Uterus (tissue), 4 donors: Measurements from ENCODE around the gene C10orf53. TPM values are rescaled to one million over a fixed set of nuclear protein-coding genes. Genes with fewer than 3 reads are reported as not detected.
"Not testable (repeated sequence)": the region's sequence is repeated elsewhere in the genome, so short reads cannot be mapped to it uniquely, and the experiment has no call there.

Experiments used
- DNase-seq, 2 donors: peaks; one replicate each; pipeline ENCODE4 v3.0.0-alpha.2; 2019 to 2020
- H3K27ac ChIP-seq, 2 donors: fragments of 200-600 bp; sonication (generic); 1 replicate in 1 of 2; 2 replicates in 1 of 2; pipeline ENCODE4 v1.5.1; 2016 to 2018
- H3K27me3 ChIP-seq, 2 donors: fragments of 200-600 bp; sonication (generic); one replicate each; pipeline ENCODE4 v1.5.1; 2018 to 2019; ENCODE audit warnings: control low read depth in 1 of 2
- H3K36me3 ChIP-seq, 2 donors: fragments of 200-600 bp; sonication (generic); one replicate each; pipeline ENCODE4 v1.5.1; 2019; ENCODE audit warnings: control low read depth in 1 of 2
- H3K4me1 ChIP-seq, 2 donors: fragments of 200-600 bp; sonication (generic); one replicate each; pipeline ENCODE4 v1.5.1; 2018 to 2019; ENCODE audit warnings: control low read depth in 1 of 2
- H3K4me3 ChIP-seq, 2 donors: fragments of 200-600 bp; sonication (generic); 1 replicate in 1 of 2; 2 replicates in 1 of 2; pipeline ENCODE4 v1.5.1; 2018 to 2019; ENCODE audit warnings: mild to moderate bottlenecking in 1 of 2
- H3K9me3 ChIP-seq, 2 donors: fragments of 200-600 bp; sonication (generic); one replicate each; pipeline ENCODE4 v1.5.1; 2019; ENCODE audit warnings: control low read depth in 1 of 2
- POLR2A ChIP-seq, 2 donors: fragments of 450-650 bp; IDR thresholded peaks; one replicate each; pipeline ENCODE4 v1.6.1; 2016; ENCODE audit warnings: antibody characterized with exemption in 2 of 2, mild to moderate bottlenecking in 1 of 2, moderate library complexity in 1 of 2
- intact Hi-C: fragments of 100-400 bp; cut with DNase I; formaldehyde crosslinking; loops from one replicate; pipeline ENCODE4 v1.15.1; 2023; ENCODE audit warnings: low total_unique reads
- total RNA-seq, 4 donors: library from RNA; depleted of rRNA in 3 of 4; stranded (reverse); fragments of >200 nt in 3 of 4; gene quantifications; one replicate each; pipeline versions ENCODE4 v1.1.0 to v1.2.4, GENCODE V29; 2014 to 2023
- TF ChIP-seq, protein P1 (sequence below), 4 experiments: fragments of 200-600 bp in 2 of 4; fragments of 450-650 bp in 2 of 4; sonication (generic) in 2 of 4; IDR thresholded peaks; one replicate each; pipeline ENCODE4 v1.5.1; 2016 to 2019; ENCODE audit warnings: antibody characterized with exemption in 4 of 4, mild to moderate bottlenecking in 2 of 4, moderate library complexity in 1 of 4
- donor health status: DM: yes; HTN: yes; CAD: no.

The C10orf53 gene
- total RNA-seq, 4 donors from 2014 or later, result not detected

DNA sequence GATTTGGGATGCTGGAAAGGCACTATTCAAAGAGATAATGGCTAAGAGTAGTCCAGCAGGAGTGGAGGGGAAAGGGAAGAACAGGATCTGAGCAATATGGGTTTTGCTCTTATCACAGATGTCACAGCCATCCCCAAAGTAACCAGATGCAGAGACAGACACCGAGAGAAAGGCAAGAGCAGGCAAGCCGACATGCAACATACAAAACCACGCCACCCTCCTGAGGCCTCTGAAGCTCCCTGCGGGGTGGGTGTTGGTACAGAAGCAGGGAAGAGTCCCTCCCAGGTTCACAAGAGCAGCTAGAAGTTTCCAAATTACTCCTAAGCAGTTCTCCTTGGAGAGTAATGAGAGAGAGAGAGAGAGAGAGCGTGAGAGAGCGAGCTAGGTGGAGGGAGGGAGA is 10.8 kb upstream of the C10orf53 start:
- no peak for DNase-seq
- intact Hi-C loops, result no loop called here
- Histone ChIP-seq H3K36me3 (no peaks in the 10 kb centered on the region), H3K27ac (no peak overlapping the region), H3K27me3 (no peaks in the 10 kb centered on the region), H3K4me3 (no peak overlapping the region), H3K4me1 (no peaks in the 10 kb centered on the region), H3K9me3 (no peaks in the 10 kb centered on the region)
- TF ChIP-seq, protein P1, sequence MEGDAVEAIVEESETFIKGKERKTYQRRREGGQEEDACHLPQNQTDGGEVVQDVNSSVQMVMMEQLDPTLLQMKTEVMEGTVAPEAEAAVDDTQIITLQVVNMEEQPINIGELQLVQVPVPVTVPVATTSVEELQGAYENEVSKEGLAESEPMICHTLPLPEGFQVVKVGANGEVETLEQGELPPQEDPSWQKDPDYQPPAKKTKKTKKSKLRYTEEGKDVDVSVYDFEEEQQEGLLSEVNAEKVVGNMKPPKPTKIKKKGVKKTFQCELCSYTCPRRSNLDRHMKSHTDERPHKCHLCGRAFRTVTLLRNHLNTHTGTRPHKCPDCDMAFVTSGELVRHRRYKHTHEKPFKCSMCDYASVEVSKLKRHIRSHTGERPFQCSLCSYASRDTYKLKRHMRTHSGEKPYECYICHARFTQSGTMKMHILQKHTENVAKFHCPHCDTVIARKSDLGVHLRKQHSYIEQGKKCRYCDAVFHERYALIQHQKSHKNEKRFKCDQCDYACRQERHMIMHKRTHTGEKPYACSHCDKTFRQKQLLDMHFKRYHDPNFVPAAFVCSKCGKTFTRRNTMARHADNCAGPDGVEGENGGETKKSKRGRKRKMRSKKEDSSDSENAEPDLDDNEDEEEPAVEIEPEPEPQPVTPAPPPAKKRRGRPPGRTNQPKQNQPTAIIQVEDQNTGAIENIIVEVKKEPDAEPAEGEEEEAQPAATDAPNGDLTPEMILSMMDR (IDR thresholded peaks at IDR 0.05), result no peak
- TF ChIP-seq POLR2A (IDR thresholded peaks at IDR 0.05), result no peak

DNA sequence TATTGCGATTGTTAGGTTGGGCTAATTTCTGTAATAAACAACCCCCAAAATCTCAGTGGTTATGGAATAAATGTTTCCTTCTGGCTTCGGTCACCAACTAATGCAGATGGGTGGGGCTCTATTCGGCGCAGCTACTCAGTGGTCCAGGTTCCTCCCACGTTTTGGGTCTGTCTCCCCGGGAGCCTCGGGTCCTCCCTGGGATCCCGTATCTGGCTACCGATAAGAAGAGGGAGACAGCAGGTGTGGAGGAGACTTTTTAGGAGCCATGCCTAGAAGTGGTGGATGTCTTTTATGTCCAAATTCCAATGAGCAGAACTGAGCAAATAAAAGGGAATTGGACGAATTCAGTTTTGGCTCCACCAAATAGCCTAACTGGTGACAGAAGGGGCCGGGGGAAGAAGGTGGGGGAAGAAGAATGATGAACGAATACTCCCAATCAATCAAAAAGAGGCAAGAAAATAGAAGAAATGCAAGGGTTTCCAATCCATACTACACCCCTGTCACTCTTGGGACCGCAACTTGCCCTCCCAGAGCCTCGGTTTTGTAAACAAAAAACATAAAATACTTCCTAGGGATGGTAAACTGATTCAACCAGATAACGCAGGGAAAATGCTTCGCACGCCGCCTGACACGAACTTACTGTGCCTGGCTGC is 498 bp upstream of the C10orf53 start:
- H3K4me1 ChIP-seq, result no peaks in the 10 kb centered on the region
- no peak overlapping the region for H3K27ac ChIP-seq
- peaks cover 0 to 6% of the 10 kb centered on the region in 2 donors for H3K27me3 ChIP-seq
- H3K4me3 ChIP-seq, result no peak overlapping the region
- intact Hi-C loops, result no loop called here
- TF ChIP-seq, protein P1 (IDR thresholded peaks at IDR 0.05), result no peak
- no peak for TF ChIP-seq POLR2A (IDR thresholded peaks at IDR 0.05)
- no peaks in the 10 kb centered on the region for H3K36me3 ChIP-seq
- no peak for DNase-seq
- H3K9me3 ChIP-seq, result no peaks in the 10 kb centered on the region

DNA sequence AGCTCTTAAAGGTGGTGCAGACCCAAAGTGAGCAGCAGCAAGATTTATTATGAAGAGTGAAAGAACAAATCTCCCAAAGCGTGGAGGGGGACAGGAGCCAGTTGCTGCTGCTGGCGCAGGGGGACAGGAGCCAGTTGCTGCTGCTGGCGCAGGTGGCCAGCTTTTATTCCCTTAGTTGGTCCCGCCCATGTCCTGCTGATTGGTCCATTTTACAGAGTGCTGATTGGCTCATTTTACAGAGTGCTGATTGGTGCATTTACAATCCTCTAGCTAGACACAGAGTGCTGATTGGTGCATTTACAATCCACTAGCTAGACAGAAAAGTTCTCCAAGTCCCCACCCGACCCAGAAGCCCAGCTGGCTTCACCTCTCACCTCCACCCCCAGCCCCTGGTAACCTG is 3.0 kb downstream of the C10orf53 start:
- intact Hi-C loops, H3K36me3 ChIP-seq, DNase-seq, H3K4me1 ChIP-seq, H3K27ac ChIP-seq, H3K4me3 ChIP-seq, H3K27me3 ChIP-seq, H3K9me3 ChIP-seq: not testable (repeated sequence)

DNA sequence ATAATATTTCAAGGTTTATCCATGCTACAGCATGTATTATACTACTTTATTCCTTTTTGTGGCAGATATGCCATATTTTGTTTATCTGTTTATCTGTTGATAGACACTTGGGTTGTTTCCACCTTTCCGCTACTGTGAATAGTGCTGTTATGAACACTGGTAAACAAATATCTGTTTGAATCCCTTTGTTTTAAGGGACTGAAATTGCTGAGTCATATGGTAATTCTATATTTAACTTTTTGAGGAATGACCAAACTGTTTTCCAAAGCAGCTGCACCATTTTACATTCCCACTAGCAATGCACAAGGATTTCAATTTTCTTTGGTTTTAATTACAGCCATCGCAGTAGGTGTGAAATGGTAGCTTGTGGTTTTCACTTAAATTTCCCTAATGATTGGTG is 3.4 kb downstream of the C10orf53 start:
- intact Hi-C loops, result no loop called here
- H3K4me1 ChIP-seq, result no peaks in the 10 kb centered on the region
- no peaks in the 10 kb centered on the region for H3K36me3 ChIP-seq
- peaks cover 0 to 6% of the 10 kb centered on the region in 2 donors for H3K27me3 ChIP-seq
- no peaks in the 10 kb centered on the region for H3K9me3 ChIP-seq
- H3K4me3 ChIP-seq, result no peak overlapping the region
- DNase-seq, result no peak
- H3K27ac ChIP-seq, result no peak overlapping the region
- TF ChIP-seq POLR2A (IDR thresholded peaks at IDR 0.05), result no peak
- TF ChIP-seq, protein P1 (IDR thresholded peaks at IDR 0.05), result no peak

DNA sequence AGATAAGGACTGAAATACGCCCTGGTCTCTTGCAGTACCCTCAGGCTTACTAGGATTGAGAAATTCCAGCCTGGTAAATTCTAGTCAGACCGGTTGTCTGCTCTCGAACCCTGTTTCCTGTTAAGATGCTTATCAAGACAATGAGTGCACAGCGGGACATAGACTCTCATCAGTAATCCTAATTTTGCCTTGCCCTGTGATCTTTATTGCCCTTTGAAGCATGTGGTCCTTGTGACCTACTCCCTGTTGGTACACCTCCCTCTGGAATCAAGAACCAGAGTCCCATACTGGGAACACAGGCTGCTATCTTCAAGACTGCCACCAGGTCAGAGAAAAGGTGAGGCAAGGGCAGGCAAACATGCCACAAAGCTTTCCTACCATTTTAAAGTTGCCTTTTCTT is 7.2 kb downstream of the C10orf53 start:
- no peak overlapping the region for H3K4me3 ChIP-seq
- H3K27ac ChIP-seq, result no peak overlapping the region
- no peaks in the 10 kb centered on the region for H3K27me3 ChIP-seq
- TF ChIP-seq, protein P1 (IDR thresholded peaks at IDR 0.05), result no peak
- TF ChIP-seq POLR2A (IDR thresholded peaks at IDR 0.05), result no peak
- no peaks in the 10 kb centered on the region for H3K36me3 ChIP-seq
- DNase-seq, result no peak
- no peaks in the 10 kb centered on the region for H3K9me3 ChIP-seq
- H3K4me1 ChIP-seq, result no peaks in the 10 kb centered on the region
- intact Hi-C loops, result no loop called here
